Measurements from ENCODE around the gene KRTAP10-1.
"Not testable (repeated sequence)": the region's sequence is repeated elsewhere in the genome, so short reads cannot be mapped to it uniquely, and the experiment has no call there.

KRTAP10-1 gene

GRCh38 chr21:44571296-44571695, 31.3 kb upstream of the KRTAP10-1 start:
- DNase-seq (ENCODE audit: low read depth, low spot score): no peak

DNA sequence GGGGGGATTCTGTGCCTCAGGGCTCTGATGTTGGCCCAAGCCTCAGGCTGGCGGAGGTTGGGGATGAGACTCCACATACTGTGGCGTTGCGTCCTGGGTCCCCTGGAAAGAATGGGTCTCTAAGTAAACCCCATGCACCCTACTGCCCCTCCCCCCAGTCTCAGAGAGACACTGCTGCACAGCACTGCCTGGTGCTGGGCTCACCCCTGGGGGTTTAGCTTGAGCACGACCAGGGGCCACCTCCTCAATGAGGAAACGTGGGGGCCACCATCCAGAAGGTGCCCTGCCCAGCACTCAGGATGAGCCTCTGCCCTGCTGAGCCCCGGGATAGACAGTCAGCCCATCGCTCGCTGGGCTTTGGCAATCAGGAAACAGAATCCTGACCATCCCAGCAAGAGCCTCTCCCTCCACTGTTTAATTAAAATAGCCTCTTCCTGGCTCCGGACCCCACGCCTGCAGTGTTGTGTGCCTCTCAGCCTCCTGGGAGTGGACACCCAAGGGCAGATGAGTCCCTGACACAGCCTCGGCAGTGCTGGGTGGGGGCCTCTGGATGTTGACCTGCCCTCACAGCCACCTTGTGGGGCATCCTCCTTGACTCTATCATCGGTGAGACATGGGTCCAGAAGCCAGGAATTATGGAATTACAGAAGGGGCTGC, 30.0 kb upstream of the KRTAP10-1 start:
- DNase-seq (ENCODE audit: low read depth, low spot score): no peak

- DNase-seq (ENCODE audit: low read depth, low spot score): no peak
Measured at GRCh38 chr21:44568667-44569556, 28.9 kb upstream of the KRTAP10-1 start.

DNA sequence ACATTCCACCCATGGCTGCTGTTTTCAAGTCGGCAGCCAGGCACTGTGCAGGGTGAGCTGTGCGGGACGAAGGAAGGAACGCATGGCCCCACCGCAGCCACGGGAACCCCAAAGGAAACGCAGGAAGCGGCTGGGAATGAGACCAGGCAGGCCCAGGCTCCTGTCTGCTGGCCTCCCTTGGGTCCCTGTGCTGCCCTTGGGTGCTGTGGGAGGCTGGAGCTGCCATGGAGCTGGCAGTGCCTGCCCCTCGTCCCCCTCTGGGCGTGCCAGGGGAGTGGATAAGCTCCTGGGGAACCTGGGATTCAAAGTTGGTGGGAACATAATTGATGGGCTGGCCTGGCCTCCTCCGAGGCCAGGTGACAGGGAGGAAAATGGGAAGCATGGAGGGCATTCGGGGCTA, 28.3 kb upstream of the KRTAP10-1 start:
- DNase-seq (ENCODE audit: low read depth, low spot score): no peak

DNA sequence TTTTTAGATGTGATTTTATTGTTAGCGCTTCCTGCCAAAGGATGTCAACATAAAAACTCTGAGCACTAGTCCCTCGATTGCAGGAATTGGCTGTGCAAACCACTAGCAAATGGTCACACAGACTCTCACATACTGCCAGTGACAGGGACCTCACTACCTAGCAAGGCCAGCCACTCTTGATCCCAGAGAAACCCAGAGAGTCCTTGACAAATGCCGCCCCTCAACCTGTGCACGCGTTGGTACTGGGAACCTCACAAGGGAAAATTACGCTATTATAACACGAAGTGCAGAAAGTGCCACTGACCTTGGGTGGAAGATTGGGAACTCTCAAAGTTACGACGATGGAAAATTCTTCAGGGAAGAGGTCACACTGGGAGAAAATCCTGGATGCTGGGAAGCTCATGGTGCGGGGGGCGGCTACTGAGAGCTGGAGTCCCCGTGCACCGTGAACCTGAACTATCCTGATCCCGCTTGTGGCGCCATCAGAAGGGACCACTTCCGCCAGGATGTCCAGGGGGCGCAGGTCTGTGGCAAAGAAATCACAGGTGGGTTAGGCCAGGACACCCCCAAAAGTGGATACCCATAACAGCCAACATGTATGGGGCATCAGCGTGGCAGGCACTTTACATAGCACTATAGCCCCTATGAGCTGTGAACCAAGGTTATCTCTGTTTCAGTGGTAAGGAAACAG, 27.6 kb upstream of the KRTAP10-1 start:
- DNase-seq (ENCODE audit: low read depth, low spot score): no peak

DNA sequence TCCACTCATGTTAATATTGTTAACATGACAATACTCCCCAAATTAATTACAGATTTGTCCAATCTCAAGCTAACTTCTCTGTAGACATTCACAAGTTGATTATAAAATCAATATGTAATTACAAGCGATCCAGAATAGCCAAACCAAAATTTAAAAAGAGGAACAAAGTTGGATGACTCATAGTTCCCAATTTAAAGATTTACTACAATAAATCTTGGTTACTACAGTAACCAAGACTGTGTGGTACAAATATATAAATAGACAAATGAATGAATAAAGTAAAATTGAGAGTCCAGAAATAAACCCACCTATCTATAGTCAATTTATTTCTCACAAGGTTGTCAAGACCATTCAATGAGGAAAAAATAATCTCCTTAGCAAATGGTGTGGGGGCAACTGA, 26.4 kb upstream of the KRTAP10-1 start:
- no peak for DNase-seq (ENCODE audit: low read depth, low spot score)

- DNase-seq (ENCODE audit: low read depth, low spot score): no peak
Measured at GRCh38 chr21:44564886-44565598, 25.0 kb upstream of the KRTAP10-1 start.

- no peak for DNase-seq (ENCODE audit: low read depth, low spot score)
Measured at GRCh38 chr21:44564099-44564498, 24.1 kb upstream of the KRTAP10-1 start.

GRCh38 chr21:44558695-44559094, 18.7 kb upstream of the KRTAP10-1 start, which contains the start of gene KRTAP10-3:
KRTAP10-3 (minus strand) TSS chr21:44558795; CDS start chr21:44558715, 80 bp downstream.
- no peak for DNase-seq (ENCODE audit: low read depth, low spot score)

DNA sequence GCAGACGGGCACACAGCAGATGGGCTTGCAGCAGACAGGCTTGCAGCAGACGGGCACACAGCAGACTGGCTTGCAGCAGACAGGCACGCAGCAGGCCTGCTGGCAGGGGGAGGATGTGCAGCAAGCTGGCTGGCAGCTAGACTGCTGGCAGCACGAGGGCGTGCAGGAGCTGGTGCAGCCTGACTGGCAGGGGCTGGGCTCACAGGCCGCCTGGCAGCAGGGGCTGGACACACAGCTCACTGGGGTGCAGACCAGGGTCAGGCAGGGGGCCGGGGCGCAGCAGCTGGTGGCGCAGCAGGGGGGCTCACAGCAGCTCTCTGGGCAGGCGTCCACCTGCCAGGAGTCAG, 18.3 kb upstream of the KRTAP10-1 start:
- not testable (repeated sequence) for DNase-seq (ENCODE audit: low read depth, low spot score)

DNA sequence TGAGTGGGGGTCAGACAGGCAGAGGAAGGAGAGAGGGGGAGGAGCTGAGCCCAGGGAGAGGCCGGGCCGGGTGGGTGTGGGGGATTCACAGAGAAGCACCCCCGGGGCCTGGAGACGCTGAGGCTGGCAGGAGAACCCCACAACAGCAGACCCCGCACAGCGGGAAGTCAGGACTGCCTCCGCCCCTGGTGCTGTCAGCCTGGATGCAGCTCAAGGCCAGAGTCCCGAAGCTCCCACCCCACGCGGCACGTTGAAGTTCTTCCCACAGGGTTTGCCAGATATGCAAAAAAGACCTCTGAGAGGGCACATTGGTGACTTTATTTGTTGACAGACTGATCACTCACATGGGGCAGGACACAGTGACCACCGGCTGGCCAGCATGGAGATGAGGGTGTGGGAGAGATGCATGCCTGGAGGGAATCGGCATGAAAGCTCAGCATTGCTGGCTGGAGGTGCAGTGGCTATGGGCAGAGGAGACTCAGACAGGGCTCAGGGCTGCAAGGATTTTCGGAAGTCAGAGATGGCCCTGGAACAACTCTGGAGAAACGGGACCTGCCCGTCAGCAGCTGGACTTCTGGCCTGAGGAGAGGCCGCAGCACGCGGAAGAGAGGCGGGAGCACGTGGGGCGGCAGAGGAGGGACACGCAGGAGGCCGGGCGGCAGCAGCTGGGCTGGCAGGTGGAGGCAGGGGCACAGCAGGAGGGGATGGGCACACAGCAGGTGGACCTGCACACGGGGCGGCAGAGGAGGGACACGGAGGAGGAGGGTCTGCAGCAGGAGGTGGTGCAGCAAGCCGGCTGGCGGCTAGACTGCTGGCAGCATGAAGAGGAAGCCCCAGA, 17.7 kb upstream of the KRTAP10-1 start:
- DNase-seq (ENCODE audit: low read depth, low spot score): no peak

GRCh38 chr21:44556879-44557278, 16.9 kb upstream of the KRTAP10-1 start:
- DNase-seq (ENCODE audit: low read depth, low spot score): no peak

DNA sequence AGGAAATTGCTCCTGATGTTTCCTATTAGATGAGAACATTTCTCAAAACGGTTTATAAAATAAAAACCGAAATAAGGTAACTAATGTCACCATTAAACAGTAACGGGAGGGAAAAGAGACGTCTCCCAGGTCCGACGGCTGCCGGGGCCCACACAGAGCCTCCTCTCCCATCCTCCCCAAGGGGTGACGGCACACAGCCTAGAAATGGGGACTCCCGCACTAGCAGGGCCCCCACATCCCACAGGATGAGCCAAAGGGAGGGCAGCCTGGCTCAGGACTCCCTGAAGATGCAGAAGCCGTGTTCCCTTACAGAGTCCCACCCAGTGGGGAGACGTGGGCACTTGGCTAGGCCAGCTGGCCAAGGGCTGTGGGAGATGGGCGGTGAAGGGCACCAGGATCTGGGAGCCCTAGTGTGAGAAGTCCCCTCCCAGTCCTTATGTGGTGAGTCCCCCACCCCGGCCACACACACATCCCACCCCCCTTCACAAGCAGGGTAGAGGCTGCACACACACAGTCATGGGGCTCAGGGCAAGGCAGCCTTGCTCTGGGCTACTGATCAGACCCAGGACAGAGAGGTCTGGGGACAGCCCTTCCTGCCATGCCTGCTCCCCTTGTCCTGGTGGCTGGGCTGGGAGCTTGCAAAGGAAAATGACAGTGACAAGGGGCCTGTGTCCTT, 15.3 kb upstream of the KRTAP10-1 start:
- no peak for DNase-seq (ENCODE audit: low read depth, low spot score)

DNA sequence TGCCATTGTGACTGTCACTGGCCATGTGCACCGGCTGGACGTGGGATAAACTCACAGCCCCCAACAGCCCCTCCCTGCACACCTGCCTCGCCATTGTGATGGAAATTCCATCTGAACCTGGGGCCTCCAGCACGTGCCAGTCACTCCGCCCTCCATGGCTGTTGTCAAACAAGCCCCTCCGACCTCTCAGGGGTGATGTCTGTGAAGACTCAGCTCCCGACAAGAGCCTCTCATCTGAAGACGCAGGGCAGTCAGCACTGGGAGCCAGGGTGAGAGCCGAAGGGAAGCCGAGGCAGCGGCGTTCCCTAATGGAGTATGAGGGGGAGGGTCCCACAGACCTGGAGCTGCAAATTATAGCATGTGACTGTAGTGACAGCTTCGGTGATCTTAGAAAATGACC, 12.7 kb upstream of the KRTAP10-1 start:
- no peak for DNase-seq (ENCODE audit: low read depth, low spot score)

DNA sequence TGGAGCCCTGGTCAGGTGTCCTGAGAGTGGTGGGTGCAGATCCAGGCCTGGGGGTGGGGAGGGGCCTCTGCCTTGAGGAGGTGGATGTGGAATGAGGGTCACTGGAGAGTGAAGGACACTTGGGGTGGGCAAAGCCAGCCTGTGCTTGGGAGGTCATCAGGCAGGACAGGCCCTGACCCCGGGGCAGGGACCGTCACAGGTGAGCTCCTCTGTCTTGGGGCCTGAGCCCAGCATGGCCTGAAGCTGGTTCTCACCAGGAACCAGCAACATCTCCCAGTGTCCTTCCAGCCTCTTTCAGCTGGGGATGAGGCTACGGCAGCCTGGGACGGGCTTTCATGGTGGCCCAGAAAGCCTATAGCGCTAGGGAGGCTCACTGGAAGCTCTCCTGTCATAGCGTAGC, 12.1 kb upstream of the KRTAP10-1 start:
- no peak for DNase-seq (ENCODE audit: low read depth, low spot score)

- no peak for DNase-seq (ENCODE audit: low read depth, low spot score)
Measured at GRCh38 chr21:44551340-44551961, 11.5 kb upstream of the KRTAP10-1 start, which contains the start of gene KRTAP10-2. KRTAP10-2 (minus strand) TSS chr21:44551505; CDS start chr21:44551458, 47 bp downstream.

DNA sequence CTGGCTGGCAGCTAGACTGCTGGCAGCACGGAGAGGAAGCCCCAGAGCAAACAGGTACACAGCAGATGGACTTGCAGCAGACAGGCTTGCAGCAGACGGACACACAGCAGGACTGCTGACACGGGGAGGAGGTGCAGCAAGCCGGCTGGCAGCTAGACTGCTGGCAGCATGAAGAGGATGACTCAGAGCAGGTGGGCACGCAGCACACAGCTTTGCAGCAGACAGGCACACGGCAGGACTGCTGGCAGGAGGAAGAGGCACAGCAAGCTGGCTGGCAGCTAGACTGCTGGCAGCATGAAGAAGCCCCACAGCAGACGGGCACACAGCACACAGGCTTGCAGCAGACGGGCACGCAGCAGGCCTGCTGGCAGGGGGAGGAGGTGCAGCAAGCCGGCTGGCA, 10.8 kb upstream of the KRTAP10-1 start:
- DNase-seq (ENCODE audit: low read depth, low spot score): no peak

DNA sequence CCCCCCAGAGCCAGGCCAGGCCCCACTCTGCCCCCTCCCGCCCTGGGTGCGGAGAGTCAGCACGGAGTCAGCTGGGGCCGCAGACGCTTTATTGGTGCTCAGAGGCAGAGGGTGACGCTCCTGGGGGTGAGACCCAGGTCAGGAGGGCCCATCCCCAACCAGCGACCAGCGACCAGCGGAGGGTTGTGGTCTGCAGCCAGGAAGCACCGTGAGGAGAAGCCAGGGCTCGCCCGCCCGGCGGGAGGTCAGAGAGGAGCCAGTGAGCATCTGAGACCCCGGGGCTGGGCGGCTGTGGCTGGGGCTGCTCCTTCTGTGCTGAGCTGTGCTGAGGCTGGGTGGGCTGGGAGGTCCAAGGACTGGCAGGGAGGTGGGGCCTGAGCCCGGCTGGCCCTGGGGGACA, 10.3 kb upstream of the KRTAP10-1 start:
- not testable (repeated sequence) for DNase-seq (ENCODE audit: low read depth, low spot score)

- DNase-seq (ENCODE audit: low read depth, low spot score): no peak
Measured at GRCh38 chr21:44549525-44550211, 9.7 kb upstream of the KRTAP10-1 start.
